SIG-M5 treated with dmso at 0.1 percent for 504 hours (cell line): ENCODE results near the gene CLIC4.
"Not testable (repeated sequence)": the region's sequence is repeated elsewhere in the genome, so short reads cannot be mapped to it uniquely, and the experiment has no call there.

Experiments used
- DNase-seq: peaks from one replicate; lab custom pipeline; 2025; ENCODE audit not compliant: unreplicated experiment; lab: John Stamatoyannopoulos, UW

Gene CLIC4

DNA sequence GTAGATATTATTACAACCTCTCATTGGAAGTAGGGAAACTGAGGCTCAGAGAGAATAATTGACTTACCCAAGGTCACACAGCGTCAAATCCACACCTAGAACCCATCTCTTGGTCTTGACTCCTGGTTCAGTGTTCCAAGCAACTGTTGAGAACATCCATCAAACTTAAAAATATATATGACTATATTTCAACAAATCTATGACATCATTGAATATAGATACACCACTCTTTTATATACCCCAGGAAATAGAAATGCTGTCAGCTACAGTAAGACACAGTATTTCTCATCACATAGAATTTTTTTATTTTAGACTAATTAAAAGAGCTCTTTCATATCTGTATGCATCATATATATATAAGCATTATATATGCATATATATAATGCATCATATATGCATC lies 127.9 kb downstream of the CLIC4 start:
- no peak for DNase-seq

DNA sequence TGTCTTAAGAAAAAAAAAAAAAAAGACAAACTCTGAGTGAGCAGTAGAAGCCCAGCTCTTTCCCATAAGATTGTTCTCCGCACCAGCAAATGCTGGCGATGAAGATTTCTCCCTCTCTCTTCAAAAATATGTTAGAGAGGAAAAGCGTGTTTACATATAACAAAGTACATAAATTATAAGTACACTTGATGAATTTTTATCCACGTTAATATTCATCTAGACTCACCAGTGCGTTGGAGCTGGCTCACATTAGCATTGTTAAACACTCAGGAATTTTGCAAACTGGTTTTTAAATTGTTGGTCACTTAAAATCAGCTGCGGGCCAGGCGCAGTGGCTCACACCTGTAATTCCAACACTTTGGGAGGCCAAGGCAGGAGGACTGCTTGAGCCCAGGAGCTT lies 128.8 kb downstream of the CLIC4 start:
- no peak for DNase-seq

DNA sequence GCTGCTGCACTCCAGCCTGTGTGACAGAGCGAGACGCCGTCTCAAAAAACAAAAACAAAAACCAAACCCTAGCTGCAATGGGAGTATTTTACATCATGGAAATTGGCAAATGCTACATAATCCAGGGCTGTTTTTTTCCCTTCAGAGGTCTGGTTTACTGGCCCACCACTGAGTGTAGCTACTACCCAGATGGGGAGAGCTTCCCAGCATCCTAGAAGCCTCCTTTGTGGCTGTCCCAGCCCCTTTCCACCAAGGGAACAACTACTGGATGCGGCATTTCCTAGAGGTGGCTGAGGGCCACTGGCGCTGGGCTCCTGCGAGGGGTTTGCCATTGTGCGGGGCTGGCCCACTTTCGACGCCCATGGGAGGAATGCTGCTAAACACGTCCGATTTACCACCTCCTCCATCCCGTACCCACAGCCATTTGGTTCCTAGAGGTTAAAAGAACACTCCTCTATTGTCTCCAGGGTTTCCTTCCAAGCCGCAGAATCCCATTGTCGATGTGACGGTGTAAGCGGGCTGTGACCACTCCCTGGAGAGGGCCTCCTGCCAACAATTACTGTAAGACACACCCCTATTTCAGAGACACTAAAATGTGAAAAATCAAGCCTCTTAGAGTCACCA lies 129.5 kb downstream of the CLIC4 start:
- DNase-seq, result no peak

DNA sequence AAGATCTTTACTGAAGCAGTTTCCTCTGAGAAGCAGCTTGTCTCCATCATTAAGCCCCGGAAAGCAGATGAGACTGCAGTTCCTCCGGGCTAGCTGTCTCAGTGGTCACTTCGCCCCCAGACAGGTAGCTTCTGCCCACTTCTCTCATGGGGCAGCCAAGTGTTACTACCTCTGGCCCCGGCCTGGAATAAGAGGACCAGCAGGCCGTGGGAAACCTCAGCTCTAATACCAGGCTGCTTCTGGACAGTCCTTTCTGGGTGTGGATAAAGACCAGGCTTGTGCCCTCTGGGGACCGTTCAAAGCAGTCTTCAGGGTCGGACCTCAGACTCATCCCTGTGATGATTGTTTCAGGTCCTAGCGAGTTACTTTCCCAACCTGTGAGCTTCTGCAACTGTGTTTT lies 130.0 kb downstream of the CLIC4 start:
- no peak for DNase-seq

DNA sequence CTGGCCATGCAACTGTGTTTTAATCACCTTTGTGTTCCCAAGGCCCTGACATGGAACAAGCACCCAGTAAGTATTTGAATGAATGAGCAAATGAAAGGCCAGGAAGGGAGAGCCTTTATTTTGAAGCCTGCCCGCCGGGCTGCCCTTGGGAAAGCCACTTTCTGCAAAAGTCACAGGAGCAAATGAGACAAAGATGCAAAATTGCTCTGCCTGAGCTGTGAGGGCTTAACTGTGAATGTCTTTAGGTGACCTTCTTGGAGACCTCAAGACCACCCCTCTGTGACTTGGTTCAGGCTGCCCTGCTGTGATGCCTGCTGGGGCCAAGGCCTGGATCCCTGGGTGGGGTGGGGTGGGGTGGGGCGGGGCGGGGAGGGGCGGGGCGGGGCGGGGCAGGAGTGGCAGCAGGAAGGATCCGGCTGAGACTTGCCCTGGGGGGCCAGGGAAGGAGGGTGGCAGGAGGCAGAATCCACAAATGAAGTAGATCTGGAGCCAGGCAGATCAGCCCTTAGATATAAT lies 130.8 kb downstream of the CLIC4 start:
- no peak for DNase-seq

GRCh38 chr1:24878045-24878444 lies 132.8 kb downstream of the CLIC4 start:
- DNase-seq, result no peak

DNA sequence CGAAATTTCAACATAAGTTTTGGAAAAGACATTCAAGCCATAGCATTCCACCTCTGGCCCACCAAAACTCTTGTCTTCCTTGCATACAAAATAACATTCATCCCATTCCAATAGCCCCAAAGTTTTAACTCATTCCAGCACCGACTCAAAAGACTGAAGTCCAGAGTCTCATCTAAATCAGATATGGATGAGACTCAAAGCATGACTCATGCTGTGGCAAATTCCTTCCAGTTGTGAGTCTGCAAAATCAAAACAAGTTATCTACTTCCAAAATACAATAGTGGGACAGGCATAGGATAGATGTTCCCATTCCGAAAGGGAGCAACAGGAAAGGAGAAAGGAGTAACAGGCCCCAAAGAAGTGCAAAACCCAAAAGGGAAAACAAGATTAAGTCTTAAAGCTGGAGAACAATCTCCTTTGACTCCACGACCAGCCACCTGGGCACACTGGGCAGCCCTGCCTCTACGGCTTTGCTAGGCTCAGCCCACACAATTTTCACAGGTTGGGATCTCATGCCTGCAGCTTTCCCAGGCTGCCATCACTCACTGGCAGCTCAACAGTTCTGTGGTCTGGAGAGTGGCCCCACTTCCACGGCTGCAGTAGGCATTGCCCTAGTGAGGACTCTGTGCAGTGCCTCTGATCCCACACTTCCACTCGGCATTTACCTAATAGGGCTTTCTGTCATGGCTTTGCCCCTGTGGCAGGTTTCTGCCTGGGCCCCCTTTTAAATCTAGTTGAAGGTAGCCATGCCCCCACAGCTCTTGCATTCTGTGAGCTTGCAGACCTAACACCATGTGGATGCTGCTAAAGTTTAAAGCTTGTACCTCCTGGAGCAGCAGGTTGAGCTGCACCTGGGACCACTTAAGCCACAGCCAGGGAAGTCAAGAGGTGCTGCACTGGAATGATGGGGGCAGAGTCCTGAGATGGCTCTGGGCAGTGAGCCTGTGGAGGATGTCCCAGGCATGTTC lies 133.8 kb downstream of the CLIC4 start:
- DNase-seq, result no peak

- DNase-seq, result no peak
Observed at GRCh38 chr1:24881034-24881433, 135.8 kb downstream of the CLIC4 start.

DNA sequence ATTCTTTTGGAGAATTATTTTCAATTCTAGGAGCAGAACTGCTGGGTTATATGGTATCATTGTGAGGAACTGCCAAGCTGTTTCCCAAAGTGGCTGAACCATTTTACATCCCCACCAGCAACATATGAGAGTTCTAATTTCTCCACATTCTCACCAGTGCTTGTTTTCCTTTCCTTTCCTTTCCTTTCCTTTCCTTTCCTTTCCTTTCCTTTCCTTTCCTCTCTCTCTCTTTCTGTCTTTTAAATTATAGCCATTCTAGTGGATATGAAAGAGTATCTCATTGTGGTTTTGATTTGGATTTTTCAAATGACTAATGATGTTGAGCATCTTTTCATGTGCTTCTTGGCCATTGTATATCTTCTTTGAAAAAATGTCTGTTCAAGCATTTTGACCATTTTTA lies 139.5 kb downstream of the CLIC4 start:
- no peak for DNase-seq

- DNase-seq, result no peak
Observed at GRCh38 chr1:24886241-24886640, 141.0 kb downstream of the CLIC4 start.

- no peak for DNase-seq
Observed at GRCh38 chr1:24888061-24888970, 143.1 kb downstream of the CLIC4 start.

GRCh38 chr1:24888971-24889676 lies 143.9 kb downstream of the CLIC4 start:
- no peak for DNase-seq

DNA sequence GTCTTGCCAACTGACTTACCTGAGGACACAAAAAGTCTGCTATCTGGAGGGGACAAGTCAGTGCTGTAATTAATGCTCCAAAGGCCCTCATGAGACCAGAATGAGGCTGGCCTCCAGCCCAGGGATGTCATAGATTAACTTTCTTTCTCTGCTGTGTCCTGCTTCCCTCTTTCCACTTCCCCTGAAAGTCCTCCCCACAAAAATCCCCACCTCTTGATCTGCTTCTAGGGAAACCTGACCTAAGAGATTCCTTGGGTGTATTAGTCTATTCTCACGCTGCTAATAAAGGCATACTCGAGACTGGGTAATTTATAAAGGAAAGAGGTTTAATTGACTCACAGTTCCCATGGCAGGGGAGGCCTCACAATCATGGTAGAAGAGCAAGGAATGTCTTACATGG lies 145.6 kb downstream of the CLIC4 start:
- no peak for DNase-seq

- DNase-seq, result not testable (repeated sequence)
Observed at GRCh38 chr1:24891367-24891766, 146.1 kb downstream of the CLIC4 start.

GRCh38 chr1:24892188-24893153 lies 147.2 kb downstream of the CLIC4 start:
- DNase-seq, result no peak

DNA sequence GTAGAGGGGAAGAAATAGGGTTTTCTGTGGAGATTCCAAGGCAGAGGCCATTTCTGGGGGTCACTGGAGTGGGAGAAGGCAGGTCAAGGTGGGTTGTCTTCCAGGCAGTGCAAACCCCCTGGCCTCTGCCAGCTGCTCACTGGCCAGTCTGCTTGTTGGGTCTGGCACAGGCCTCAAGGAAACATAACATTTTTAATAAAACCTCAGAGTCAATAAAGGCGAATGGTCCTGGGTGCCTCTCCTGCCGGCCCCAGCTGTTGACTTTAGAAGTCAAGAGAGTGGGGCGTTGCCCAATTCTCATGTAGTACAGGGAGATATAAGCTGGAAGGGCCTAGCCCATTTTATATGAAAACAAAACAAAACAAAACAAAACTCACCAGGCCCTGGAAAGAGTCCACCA lies 148.2 kb downstream of the CLIC4 start:
- no peak for DNase-seq
